H7 (cell line): ENCODE measurements around the gene PGAM1. TPM values are rescaled to one million over a fixed set of nuclear protein-coding genes. Genes with fewer than 3 reads are reported as not detected.
"Not testable (repeated sequence)": the region's sequence is repeated elsewhere in the genome, so short reads cannot be mapped to it uniquely, and the experiment has no call there.

Experiments
- DNase-seq: peaks from one replicate; pipeline ENCODE4 v3.0.0; 2012
- H3K27me3 ChIP-seq: 2 replicates; pipeline ENCODE4 v1.6.0; 2011; ENCODE audit warnings: mild to moderate bottlenecking, low read length; ENCODE audit not compliant: control insufficient read depth, insufficient read depth
- H3K36me3 ChIP-seq: replicated peaks from 2 replicates; pipeline ENCODE4 v1.5.1; 2011; ENCODE audit warnings: low read length; ENCODE audit not compliant: control insufficient read depth, insufficient read depth
- H3K4me3 ChIP-seq: 2 replicates; pipeline ENCODE4 v1.5.1; 2011; ENCODE audit warnings: low read depth, mild to moderate bottlenecking, control low read depth, low read length, moderate library complexity; ENCODE audit not compliant: insufficient read depth
- total RNA-seq: library from RNA; depleted of rRNA; stranded (reverse); fragments of >200 nt; shearing (Covaris generic); gene quantifications from 2 replicates; pipeline ENCODE4 v1.2.3, GENCODE V29; 2014

PGAM1 gene
- total RNA-seq, 1 experiment from 2014 or later: 1,380 TPM

DNA sequence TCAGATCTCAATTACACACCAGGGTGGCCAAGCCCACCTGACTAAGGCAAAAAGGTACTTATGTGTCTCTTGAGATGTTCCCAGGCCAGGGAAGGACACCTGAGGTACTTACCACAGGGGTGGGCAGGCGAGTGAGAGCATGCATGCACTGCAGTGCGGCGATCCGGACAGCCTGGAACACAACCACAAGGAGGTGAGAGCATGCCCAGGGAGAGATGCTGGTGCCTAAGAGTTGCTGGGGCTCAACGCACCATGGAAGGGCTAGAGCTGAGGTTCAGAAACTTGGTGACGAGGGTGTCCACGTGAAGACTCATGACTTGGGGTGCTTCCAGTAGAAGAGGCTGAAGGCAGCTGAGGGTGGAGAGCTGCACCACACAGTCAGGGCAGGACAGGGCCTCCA, 33.1 kb downstream of the PGAM1 start:
- H3K27me3 ChIP-seq: no peaks in the 10 kb centered on the region
- DNase-seq: no peak
- peaks cover 68% of the 10 kb centered on the region for H3K36me3 ChIP-seq
- no peak overlapping the region for H3K4me3 ChIP-seq

GRCh38 chr10:97459933-97460332, 33.9 kb downstream of the PGAM1 start:
- H3K36me3 ChIP-seq: peaks cover 69% of the 10 kb centered on the region
- no peak overlapping the region for H3K4me3 ChIP-seq
- no peaks in the 10 kb centered on the region for H3K27me3 ChIP-seq
- DNase-seq: no peak

DNA sequence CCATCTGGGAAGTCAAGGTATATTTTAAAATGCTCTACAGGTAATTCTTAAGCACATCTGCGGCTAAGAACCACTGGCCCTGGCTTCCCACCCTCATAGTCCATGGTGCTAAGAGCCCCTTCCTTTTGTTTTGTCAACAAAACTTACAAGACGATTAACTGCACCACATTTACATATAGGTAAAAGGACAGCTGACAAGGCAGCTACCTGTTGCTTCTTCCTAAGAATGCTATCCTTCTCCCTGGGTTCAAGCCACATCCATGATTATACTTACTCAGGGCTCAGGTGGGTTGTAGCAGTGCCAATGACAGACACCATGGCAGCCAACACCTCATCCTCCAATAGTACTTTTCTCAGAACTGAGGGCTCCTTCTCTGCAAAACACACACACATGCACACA, 36.3 kb downstream of the PGAM1 start:
- H3K27me3 ChIP-seq: no peaks in the 10 kb centered on the region
- H3K36me3 ChIP-seq: peaks cover 77% of the 10 kb centered on the region
- DNase-seq: no peak
- no peak overlapping the region for H3K4me3 ChIP-seq

- Histone ChIP-seq H3K36me3 (peaks cover 76% of the 10 kb centered on the region), H3K4me3 (no peak overlapping the region), H3K27me3 (no peaks in the 10 kb centered on the region)
- DNase-seq: peak; percentile 82
These were observed 37.6 kb downstream of the PGAM1 start for GRCh38 chr10:97463363-97464132.

- Histone ChIP-seq H3K27me3 (no peaks in the 10 kb centered on the region), H3K36me3 (peaks cover 75% of the 10 kb centered on the region), H3K4me3 (no peak overlapping the region)
- DNase-seq: no peak
These were observed 38.2 kb downstream of the PGAM1 start for GRCh38 chr10:97464226-97464625.

DNA sequence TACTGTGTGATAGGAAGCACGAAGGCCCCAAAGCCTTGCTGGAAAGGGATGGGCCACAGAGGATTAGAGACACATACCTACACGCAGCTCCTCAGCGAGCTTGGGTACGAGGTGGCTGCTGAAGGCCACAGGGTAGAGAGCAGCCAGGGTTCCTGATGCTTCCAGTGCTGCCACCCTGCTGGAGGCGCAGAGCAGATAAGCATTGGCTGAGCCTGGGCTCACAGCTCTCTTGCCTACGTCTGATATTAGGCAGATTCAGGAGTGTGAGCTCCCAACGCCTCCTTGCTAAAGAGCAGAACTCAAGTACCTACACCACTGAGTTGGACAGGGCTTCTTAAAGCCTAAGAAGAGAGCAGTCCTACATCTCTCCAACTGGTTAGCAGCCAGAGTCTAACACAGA, 40.0 kb downstream of the PGAM1 start:
- H3K27me3 ChIP-seq: no peaks in the 10 kb centered on the region
- DNase-seq: no peak
- no peak overlapping the region for H3K4me3 ChIP-seq
- peaks cover 74% of the 10 kb centered on the region for H3K36me3 ChIP-seq

GRCh38 chr10:97466755-97467154, 40.8 kb downstream of the PGAM1 start:
- Histone ChIP-seq H3K4me3 (no peak overlapping the region), H3K36me3 (peaks cover 66% of the 10 kb centered on the region), H3K27me3 (no peaks in the 10 kb centered on the region)
- no peak for DNase-seq

- no peak for DNase-seq
- no peak overlapping the region for H3K4me3 ChIP-seq
- H3K27me3 ChIP-seq: no peaks in the 10 kb centered on the region
- H3K36me3 ChIP-seq: peaks cover 52% of the 10 kb centered on the region
These were observed 42.2 kb downstream of the PGAM1 start for GRCh38 chr10:97468162-97468561.

DNA sequence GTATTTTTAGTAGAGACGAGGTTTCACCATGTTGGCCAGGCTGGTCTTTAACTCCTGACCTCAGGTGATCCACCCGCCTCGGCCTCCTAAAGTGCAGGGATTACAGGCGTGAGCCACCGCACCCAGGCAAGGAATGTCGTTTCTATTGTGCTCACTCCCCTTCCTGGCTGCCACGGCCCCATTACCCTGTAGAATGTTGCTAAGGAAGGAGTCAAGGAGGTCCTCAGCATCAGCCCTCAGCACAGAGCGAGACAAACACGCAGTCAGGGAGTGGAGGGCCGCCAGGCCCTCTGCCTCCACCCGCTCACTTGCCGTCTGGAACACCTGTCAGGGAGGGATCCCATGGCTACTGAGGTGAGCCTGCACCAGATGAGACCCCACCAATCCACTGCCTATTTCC, 42.8 kb downstream of the PGAM1 start:
- H3K27me3 ChIP-seq, DNase-seq, H3K4me3 ChIP-seq: not testable (repeated sequence)
- H3K36me3 ChIP-seq: peaks cover 50% of the 10 kb centered on the region

- no peak overlapping the region for H3K4me3 ChIP-seq
- H3K27me3 ChIP-seq: no peaks in the 10 kb centered on the region
- H3K36me3 ChIP-seq: peaks cover 40% of the 10 kb centered on the region
- DNase-seq: no peak
These were observed 48.9 kb downstream of the PGAM1 start for GRCh38 chr10:97474918-97475317.

DNA sequence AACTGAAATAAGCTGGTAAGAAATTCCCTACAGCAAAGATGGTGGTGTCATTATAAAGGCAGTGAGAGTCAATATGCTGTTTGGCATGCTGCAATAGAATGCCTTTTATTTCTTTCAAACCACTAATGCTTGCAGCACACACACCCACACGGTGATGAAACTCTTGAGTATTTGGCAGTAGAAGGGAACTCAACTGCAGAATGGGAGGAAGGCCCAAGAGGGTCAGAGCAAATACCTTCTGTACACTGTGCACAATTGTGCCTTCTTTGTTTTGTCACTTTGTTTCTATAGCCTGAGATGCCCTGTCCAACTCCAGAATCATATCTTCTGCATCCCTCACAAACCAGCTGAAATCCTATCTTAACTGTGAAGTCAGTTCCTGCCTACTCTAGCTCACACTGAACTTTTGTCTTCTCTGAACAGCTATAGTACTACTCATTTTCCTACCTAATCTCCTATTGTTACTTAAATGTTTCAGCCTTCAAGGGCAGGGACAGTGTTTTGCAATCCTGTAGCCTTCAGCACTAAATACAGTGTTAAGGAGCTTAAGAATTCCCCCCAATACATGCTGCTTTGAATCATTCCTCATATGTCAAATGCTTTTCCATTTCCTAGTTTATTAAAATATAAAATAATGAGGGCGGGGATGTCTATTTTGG, 50.1 kb downstream of the PGAM1 start:
- H3K36me3 ChIP-seq: peaks cover 31% of the 10 kb centered on the region
- H3K27me3 ChIP-seq: no peaks in the 10 kb centered on the region
- H3K4me3 ChIP-seq: no peak overlapping the region
- DNase-seq: no peak

DNA sequence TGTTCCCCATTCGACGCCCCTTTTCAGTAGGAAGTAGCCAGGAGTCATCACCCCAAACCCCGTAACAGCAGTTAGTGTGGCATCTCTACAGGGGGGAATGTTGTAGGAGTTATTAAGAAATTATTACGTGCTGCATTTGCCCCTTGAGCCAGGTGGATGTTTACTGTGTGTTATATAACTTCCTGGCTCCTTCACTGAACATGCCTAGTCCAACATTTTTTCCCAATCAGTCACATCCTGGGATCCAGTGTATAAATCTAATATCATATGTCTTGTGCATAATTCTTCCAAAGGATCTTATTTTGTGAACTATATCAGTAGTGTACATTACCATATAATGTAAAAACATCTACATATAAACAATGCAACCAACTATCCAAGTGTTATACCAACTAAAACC, 53.4 kb downstream of the PGAM1 start:
- H3K4me3 ChIP-seq: not testable (repeated sequence)

DNA sequence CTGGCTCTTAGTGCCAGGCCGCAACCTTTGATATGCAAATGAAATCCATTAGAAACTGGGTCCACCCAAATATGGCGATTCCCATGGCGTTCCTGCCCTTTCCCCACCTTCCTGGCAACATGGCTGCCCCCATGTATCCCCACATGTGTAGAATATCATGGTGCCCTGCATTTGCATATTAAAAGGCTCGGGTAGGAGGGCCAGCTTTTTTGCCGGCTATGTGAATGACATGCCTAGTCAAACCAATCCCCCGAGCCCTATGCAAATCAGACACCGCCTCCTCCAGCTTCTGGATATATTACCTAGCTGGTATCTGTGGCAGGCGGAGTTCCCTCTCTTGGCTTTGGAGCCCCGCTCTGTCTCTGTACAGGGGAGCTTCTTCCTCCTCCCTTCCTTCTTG, 53.9 kb downstream of the PGAM1 start:
- H3K36me3 ChIP-seq: peaks cover 29% of the 10 kb centered on the region
- DNase-seq: peak; percentile 78
- H3K4me3 ChIP-seq: no peak overlapping the region
- no peaks in the 10 kb centered on the region for H3K27me3 ChIP-seq

More for the DNA sequence above, 53.4 kb downstream of the PGAM1 start:
- DNase-seq, H3K27me3 ChIP-seq: not testable (repeated sequence)
- peaks cover 29% of the 10 kb centered on the region for H3K36me3 ChIP-seq

DNA sequence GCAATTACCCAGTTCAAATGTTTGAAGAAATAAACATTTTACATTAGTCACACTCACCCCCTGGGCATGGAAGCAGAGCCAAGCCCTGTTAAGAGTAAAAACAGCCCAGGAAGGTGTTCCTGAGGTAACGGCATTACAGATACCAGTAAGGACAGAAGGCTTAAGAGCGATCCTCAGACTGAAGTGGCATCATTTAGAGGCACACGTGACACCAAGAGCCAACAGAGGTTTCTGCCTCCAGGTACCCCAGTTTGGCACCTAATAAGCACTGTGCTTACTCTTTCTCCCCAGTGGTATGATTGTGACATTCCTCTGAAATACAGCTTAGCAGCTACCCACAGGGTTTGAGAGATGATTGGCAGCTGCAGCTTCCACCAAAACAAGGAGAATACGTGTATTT, 55.1 kb downstream of the PGAM1 start:
- no peak for DNase-seq
- H3K27me3 ChIP-seq: no peaks in the 10 kb centered on the region
- no peak overlapping the region for H3K4me3 ChIP-seq
- peaks cover 26% of the 10 kb centered on the region for H3K36me3 ChIP-seq

- DNase-seq: no peak
- Histone ChIP-seq H3K4me3 (no peak overlapping the region), H3K27me3 (no peaks in the 10 kb centered on the region), H3K36me3 (peaks cover 16% of the 10 kb centered on the region)
These were observed 56.4 kb downstream of the PGAM1 start for GRCh38 chr10:97482381-97482780.
